Endothelial cell of umbilical vein (primary cell): Measurements from ENCODE around the gene HAUS7. TPM values are rescaled to one million over a fixed set of nuclear protein-coding genes. Genes with fewer than 3 reads are reported as not detected.

Source experiments
- BruUV-seq: library from RNA; stranded (reverse); fragments of 400-500 nt; replicated peaks from 2 replicates; lab custom pipeline; 2021; lab: Mats Ljungman, UMichigan
- CTCF ChIA-PET: fragments of 300-600, 350-600 bp; sonication (Branson Sonifier 250); formaldehyde crosslinking; loops from one replicate; lab custom pipeline; 2021; ENCODE audit warnings: antibody characterized with exemption, inconsistent platforms; lab: Charles Lee
- POLR2A ChIA-PET: fragments of 300-600, 350-600 bp; sonication (Branson Sonifier 250); formaldehyde crosslinking; loops from one replicate; lab custom pipeline; 2021; ENCODE audit warnings: antibody characterized with exemption, inconsistent platforms; lab: Charles Lee
- DNase-seq: peaks from one replicate; pipeline ENCODE4 v3.0.0-alpha.2; 2011; ENCODE audit warnings: low read depth, low spot score
- FAIRE-seq: peaks from 2 replicates; lab custom pipeline; 2011; peaks lifted over from hg19 to GRCh38; lab: Jason Lieb, UNC
- H2AFZ ChIP-seq: 2 replicates; pipeline ENCODE4 v1.6.0; 2012; ENCODE audit warnings: low read depth, low read length, control low read depth, inconsistent platforms
- H3K27ac ChIP-seq: 2 replicates; pipeline ENCODE4 v1.5.1; 2011; ENCODE audit warnings: low read depth, mild to moderate bottlenecking, control low read depth, low read length, moderate library complexity; ENCODE audit not compliant: insufficient read depth
- H3K27me3 ChIP-seq, 2 experiments: 2 replicates each; pipeline versions ENCODE4 v1.6.0 to v1.6.1; 2011; ENCODE audit warnings: low read length in 2 of 2, mixed read lengths in 1 of 2; ENCODE audit not compliant: control insufficient read depth in 2 of 2, insufficient read depth in 2 of 2
- H3K36me3 ChIP-seq, 2 experiments: 2 replicates in 1 of 2; 3 replicates in 1 of 2; pipeline ENCODE4 v1.5.1; 2011; ENCODE audit warnings: low read length in 2 of 2, mild to moderate bottlenecking in 1 of 2, moderate library complexity in 1 of 2; ENCODE audit not compliant: control insufficient read depth in 2 of 2, insufficient read depth in 2 of 2; ENCODE audit errors: extremely low read depth in 1 of 2
- H3K4me1 ChIP-seq: 3 replicates; pipeline ENCODE4 v1.5.1; 2011; ENCODE audit warnings: mild to moderate bottlenecking, low read length; ENCODE audit not compliant: control insufficient read depth, insufficient read depth; ENCODE audit errors: extremely low read depth
- H3K4me2 ChIP-seq: 2 replicates; pipeline ENCODE4 v1.6.1; 2011; ENCODE audit warnings: low read length, control low read depth, mixed read lengths; ENCODE audit not compliant: insufficient read depth
- H3K4me3 ChIP-seq, 3 experiments: fragments of 200-600 bp in 1 of 3; sonication (generic), shearing (Covaris generic) in 1 of 3; replicated peaks in 1 of 3; 2 replicates each; pipeline ENCODE4 v1.5.1; 2011 to 2016; ENCODE audit warnings: control low read depth in 3 of 3, low read length in 3 of 3, mild to moderate bottlenecking in 2 of 3, inconsistent platforms in 1 of 3, low read depth in 1 of 3, moderate library complexity in 1 of 3; ENCODE audit not compliant: insufficient read depth in 1 of 3
- H3K79me2 ChIP-seq: 2 replicates; pipeline ENCODE4 v1.6.0; 2012; ENCODE audit warnings: low read length, inconsistent platforms; ENCODE audit not compliant: control insufficient read depth, insufficient read depth
- H3K9ac ChIP-seq: replicated peaks from 2 replicates; pipeline ENCODE3; 2011; ENCODE audit warnings: low read length, control low read depth; ENCODE audit not compliant: insufficient read depth; ENCODE audit errors: extremely low read depth
- H3K9me1 ChIP-seq: replicated peaks from 3 replicates; pipeline ENCODE4 v1.6.0; 2011; ENCODE audit warnings: mild to moderate bottlenecking, low read length; ENCODE audit not compliant: control insufficient read depth, insufficient read depth; ENCODE audit errors: extremely low read depth
- H3K9me3 ChIP-seq: replicated peaks from 2 replicates; pipeline ENCODE4 v1.5.1; 2012; ENCODE audit warnings: low read length, inconsistent platforms; ENCODE audit not compliant: control insufficient read depth, insufficient read depth
- H4K20me1 ChIP-seq: replicated peaks from 2 replicates; pipeline ENCODE3; 2011; ENCODE audit warnings: mild to moderate bottlenecking, low read length; ENCODE audit not compliant: control insufficient read depth, insufficient read depth; ENCODE audit errors: extremely low read depth
- EZH2 ChIP-seq: IDR thresholded peaks from 2 replicates; pipeline ENCODE4 v1.6.1; 2012; ENCODE audit warnings: borderline replicate concordance, low read depth, mild to moderate bottlenecking, moderate library complexity, low read length, inconsistent platforms; ENCODE audit not compliant: severe bottlenecking
- FOS ChIP-seq: IDR thresholded peaks from 2 replicates; pipeline ENCODE4 v1.6.1; 2011; ENCODE audit warnings: mild to moderate bottlenecking, low read length, moderate library complexity, borderline replicate concordance; ENCODE audit not compliant: insufficient read depth
- GATA2 ChIP-seq: IDR thresholded peaks from 2 replicates; pipeline ENCODE4 v1.7.0; 2011; ENCODE audit warnings: low read depth, mild to moderate bottlenecking, moderate library complexity, mixed read lengths, low read length; ENCODE audit not compliant: insufficient read length, insufficient read depth
- JUN ChIP-seq: IDR thresholded peaks from 2 replicates; pipeline ENCODE4 v1.6.1; 2011; ENCODE audit warnings: borderline replicate concordance, low read depth; ENCODE audit not compliant: insufficient read length, insufficient read depth
- MYC ChIP-seq: IDR thresholded peaks from one replicate; pipeline ENCODE4 v1.6.1; 2011; ENCODE audit warnings: mild to moderate bottlenecking, low read depth, low read length
- POLR2A ChIP-seq: IDR thresholded peaks from 2 replicates; pipeline ENCODE4 v1.6.1; 2012; ENCODE audit warnings: low read depth, mild to moderate bottlenecking, control low read depth, low read length
- POLR2AphosphoS5 ChIP-seq: IDR thresholded peaks from 2 replicates; pipeline ENCODE4 v1.6.1; 2012; ENCODE audit warnings: low read depth, mild to moderate bottlenecking, control low read depth, low read length, moderate library complexity; ENCODE audit not compliant: insufficient read depth
- dilution Hi-C: fragments of 300-500 bp; cut with MboI; formaldehyde crosslinking; loops from one replicate; pipeline ENCODE4 v1.15.0; 2019; ENCODE audit warnings: low sequenced_read_pairs; ENCODE audit not compliant: extremely low pct_ligation_motif_present
- intact Hi-C: fragments of 100-400 bp; cut with micrococcal nuclease; formaldehyde crosslinking; loops from one replicate; pipeline ENCODE4 v1.10.0; 2022
- polyA plus RNA-seq, 4 experiments: library from polyadenylated mRNA; depleted of rRNA in 3 of 4; stranded (reverse) in 3 of 4; unstranded in 1 of 4; fragments of >200 nt; gene quantifications; 2 replicates each; pipeline versions ENCODE4 v1.2.1 to v1.2.3, GENCODE V29; 2011 to 2012; ENCODE audit warnings: missing spikeins in 1 of 4
- total RNA-seq: library from RNA; stranded (reverse); gene quantifications from 2 replicates; pipeline ENCODE4 v1.2.3, GENCODE V29; 2021
- TF ChIP-seq, protein P1 (sequence below): IDR thresholded peaks from 2 replicates; pipeline ENCODE4 v1.6.1; 2011; ENCODE audit not compliant: insufficient read depth, insufficient read length
- TF ChIP-seq, protein P2 (sequence below), 2 donors: IDR thresholded peaks; 1 replicate in 1 of 2; 2 replicates in 1 of 2; pipeline ENCODE4 v1.5.1; 2011; ENCODE audit warnings: low read length in 2 of 2, mild to moderate bottlenecking in 2 of 2, moderate library complexity in 2 of 2, control low read depth in 1 of 2, inconsistent platforms in 1 of 2, low read depth in 1 of 2; ENCODE audit not compliant: insufficient read depth in 1 of 2; ENCODE audit errors: extremely low read depth in 1 of 2

The HAUS7 gene
- total and polyA plus RNA-seq, 2 donors (not counting 3 experiments of a cell fraction or from before 2014, with no cell fraction given) = 31.0 to 46.4 TPM

DNA sequence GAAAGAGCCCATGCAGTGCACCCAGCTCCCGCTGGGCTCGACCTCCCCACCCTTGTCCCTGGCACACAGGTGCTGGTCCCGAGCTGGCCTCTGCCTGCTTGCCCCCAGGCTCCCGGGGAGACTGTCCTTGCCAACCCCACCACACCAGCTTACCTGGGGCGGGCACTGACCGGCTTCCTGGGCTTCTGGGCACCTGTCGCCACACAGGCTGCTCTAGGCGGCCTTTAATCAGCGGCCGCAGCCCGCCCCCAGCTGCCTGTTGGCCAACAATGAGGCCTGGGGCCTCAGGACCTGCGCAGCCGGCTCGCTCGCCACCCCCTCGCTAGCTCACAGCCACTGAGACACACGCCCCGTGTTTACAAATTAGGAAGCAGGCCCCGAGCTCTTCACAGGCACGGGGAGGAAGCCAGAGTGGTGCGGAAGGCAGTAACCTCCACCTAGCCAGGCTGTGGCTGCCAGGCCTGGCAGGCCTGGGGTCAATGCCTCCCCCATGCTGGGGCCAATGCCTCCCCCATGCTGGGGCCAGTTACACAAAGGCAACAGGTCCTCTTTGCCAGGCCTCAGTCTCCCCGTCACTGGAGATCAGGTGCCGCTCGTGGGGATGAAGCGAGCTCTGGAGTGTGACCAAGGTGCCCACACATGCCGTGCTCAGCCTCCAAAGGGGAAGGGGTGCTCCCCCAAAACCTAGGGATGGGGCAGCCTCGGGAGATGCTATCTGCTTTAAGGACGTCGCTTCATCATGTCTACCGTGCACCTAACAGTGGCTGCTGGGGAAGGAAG lies 24.3 kb downstream of the HAUS7 start, which contains the start of gene TREX2:
Gene TREX2 (minus strand): TSS at position 201 of the 780 bp plus-strand sequence. CDS start 626 bp downstream, outside the sequence.
- Histone ChIP-seq H3K79me2 (no peaks in the 10 kb centered on the region), H3K4me1 (no peaks in the 10 kb centered on the region), H2AFZ (no peak within 1 kb of the TSS), H3K27me3 (no peaks in the 10 kb centered on the region), H3K4me3 (no peak within 1 kb of the TSS), H3K9ac (no peak within 1 kb of the TSS), H3K9me3 (no peaks in the 10 kb centered on the region), H4K20me1 (no peaks in the 10 kb centered on the region), H3K9me1 (no peaks in the 10 kb centered on the region), H3K4me2 (no peak within 1 kb of the TSS), H3K36me3 (no peaks in the 10 kb centered on the region), H3K27ac (no peak within 1 kb of the TSS)
- intact Hi-C loops (no loop called here), dilution Hi-C loops (no loop called here)
- POLR2A ChIA-PET = no interaction called here
- FAIRE-seq (no peak), DNase-seq (no peak)
- no TSS peak for BruUV-seq
- CTCF ChIA-PET = interaction anchor here (1.5 kb wide), 1 partner anchor 15 kb away, joined by 4 read pairs; no protein-coding TSS in a partner anchor
- TF ChIP-seq MYC (no peak), JUN (no peak), GATA2 (no peak), POLR2AphosphoS5 (no peak), FOS (no peak), EZH2 (no peak), POLR2A (no peak)
- TF ChIP-seq, protein P1, sequence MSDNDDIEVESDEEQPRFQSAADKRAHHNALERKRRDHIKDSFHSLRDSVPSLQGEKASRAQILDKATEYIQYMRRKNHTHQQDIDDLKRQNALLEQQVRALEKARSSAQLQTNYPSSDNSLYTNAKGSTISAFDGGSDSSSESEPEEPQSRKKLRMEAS = no peak
- TF ChIP-seq, protein P2, sequence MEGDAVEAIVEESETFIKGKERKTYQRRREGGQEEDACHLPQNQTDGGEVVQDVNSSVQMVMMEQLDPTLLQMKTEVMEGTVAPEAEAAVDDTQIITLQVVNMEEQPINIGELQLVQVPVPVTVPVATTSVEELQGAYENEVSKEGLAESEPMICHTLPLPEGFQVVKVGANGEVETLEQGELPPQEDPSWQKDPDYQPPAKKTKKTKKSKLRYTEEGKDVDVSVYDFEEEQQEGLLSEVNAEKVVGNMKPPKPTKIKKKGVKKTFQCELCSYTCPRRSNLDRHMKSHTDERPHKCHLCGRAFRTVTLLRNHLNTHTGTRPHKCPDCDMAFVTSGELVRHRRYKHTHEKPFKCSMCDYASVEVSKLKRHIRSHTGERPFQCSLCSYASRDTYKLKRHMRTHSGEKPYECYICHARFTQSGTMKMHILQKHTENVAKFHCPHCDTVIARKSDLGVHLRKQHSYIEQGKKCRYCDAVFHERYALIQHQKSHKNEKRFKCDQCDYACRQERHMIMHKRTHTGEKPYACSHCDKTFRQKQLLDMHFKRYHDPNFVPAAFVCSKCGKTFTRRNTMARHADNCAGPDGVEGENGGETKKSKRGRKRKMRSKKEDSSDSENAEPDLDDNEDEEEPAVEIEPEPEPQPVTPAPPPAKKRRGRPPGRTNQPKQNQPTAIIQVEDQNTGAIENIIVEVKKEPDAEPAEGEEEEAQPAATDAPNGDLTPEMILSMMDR (IDR thresholded peaks at IDR 0.05; ENCODE audit: extremely low read depth in 1 of 2, insufficient read depth in 1 of 2, low read depth in 1 of 2, low read length in 2 of 2) = no peak
